GM19455 (cell line): ENCODE results near the gene PARD3.
A peak's percentile ranks its signal among the peaks of the same experiment; 100 is the strongest.
"Not testable (repeated sequence)": the region's sequence is repeated elsewhere in the genome, so short reads cannot be mapped to it uniquely, and the experiment has no call there.

ENCODE experiments used
- ATAC-seq: cut with Tn5 transposase; IDR thresholded peaks from one replicate; pipeline ENCODE4 v1.9.1; 2021; ENCODE audit not compliant: unreplicated experiment

Gene PARD3

DNA sequence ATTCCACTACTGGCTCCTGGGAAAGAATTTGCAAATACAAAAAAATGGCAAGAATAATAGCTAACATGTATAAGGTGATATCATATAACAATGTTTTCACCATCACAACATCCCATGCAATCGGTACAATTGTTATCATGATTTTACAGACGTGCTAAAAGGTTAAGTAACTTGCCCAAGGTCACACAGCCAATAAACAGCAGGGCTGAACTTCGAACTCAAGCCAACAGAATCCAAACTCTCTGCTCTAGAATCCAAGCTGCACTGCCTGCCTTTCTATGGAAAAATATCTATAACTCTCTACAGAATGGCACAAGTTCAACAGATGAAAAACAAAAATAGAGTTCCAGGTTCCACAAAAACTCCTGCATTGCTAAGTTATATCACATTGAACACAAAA, 160.9 kb downstream of the PARD3 start:
- ATAC-seq, result no peak

DNA sequence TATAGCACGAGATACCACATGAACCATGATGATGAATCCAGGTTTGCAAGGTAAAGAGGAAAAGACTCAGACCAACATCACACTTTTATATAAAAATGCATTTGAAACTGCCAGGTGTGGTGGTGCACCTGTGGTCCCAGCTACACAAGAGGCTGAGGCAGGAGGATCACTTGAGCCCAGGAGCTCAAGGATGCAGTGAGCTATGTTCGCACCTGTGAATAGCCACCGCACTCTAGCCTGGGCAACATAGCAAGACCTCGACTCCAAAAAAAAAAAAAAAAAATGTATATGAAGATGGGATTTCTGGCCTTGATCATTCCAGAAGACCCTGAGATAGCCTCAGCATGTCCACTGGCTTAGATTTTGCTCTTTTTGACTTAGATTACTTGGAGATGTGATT, 161.6 kb downstream of the PARD3 start:
- no peak for ATAC-seq

DNA sequence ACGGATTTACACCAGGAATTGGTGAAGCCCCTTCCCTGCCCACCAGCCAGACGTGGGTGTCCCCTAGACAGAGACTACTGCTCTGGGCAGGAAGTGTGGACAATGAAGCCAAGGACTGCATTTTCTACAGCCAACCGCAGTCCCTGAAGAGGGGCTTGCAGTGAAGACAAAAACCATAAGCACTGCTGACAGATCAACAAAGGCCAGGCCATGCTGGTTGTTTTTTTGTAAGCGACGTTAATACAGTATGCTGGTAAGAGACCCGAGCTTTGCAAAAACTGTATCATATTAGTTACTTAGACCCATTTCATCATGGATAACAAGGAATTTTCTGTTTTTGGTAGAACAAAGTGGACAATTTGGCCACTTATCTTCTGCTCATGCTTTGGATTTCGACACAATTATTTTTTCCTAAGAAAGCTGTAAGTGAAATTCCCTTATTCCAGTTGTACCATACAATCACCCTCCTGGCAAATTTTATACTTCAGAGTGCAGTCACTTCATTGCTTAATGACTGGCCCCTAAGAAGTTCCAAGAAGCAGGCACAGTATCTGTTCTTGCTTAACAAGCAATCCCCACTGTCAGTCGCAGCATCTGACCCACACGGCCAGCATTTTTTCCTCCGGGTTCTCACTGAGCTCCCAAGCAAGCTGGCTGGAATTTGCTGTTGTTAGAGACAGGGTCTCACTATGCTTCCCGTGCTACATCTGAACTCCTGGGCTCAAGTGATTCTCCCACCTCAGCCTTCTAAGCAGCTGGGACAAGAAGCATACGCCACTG, 163.5 kb downstream of the PARD3 start:
- no peak for ATAC-seq

GRCh38 chr10:34650156-34650555, 164.9 kb downstream of the PARD3 start:
- no peak for ATAC-seq

DNA sequence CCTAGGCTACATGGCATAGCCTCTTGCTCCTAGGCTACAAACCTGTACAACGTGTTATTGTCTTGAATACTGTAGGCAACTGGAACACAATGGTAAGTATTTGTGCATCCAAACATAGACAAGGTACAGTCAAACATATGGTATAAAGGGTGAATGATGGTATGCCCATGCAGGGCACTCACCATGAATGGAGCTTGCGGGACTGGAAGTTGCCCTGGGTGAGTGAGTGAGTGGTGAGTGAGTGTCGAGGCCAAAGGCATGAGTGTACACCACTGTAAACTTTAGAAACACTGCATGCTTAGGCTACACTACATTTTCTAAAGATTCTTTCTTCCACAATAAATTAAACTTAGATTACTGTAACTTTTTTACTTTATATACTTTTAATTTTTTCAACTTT, 165.7 kb downstream of the PARD3 start:
- ATAC-seq, result no peak

GRCh38 chr10:34648919-34649318, 166.2 kb downstream of the PARD3 start:
- ATAC-seq, result no peak

DNA sequence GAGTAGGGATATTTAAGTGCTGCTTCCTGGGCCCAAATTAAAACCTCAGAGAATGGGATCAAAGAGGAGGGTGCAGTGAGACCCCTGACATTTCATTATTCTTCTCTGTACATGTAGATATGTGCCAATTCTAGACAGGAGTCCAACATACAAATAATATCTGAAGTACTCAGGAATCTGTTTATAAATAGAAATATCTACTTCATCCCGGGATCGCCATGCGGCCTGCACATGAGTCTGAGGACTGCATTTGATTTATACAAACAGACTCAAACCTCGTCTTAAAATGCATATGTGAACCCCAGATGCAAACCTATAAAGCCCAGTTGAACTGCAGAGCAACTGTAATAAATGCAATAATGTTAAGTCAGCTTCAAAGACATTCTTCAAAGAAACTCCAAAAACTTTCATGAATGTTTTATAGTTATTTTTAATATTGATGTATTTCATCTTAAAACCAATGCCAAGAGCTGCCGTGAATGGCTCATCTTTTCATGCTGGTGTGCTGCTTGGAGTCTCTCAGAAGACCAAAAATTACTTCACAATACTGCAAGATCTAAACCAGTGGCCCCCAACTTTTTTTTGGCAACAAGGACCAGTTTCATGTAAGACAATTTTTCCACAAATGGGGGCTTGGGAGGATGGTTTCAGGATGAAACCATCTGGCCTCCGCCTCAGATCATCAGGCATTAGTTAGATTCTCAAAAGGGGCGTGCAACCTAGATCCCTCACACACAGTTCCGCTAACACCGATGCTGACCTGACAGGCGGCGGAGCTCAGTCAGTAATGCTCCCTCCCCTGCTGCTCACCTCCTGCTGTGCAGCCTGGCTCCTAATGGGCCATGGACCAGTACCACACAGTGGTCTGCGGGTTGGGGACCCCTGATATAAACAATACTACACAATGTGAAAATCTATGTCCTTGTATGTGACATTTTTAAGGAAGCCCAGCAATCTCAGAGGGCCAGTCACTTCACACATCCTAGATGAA, 166.9 kb downstream of the PARD3 start:
- ATAC-seq, result no peak

DNA sequence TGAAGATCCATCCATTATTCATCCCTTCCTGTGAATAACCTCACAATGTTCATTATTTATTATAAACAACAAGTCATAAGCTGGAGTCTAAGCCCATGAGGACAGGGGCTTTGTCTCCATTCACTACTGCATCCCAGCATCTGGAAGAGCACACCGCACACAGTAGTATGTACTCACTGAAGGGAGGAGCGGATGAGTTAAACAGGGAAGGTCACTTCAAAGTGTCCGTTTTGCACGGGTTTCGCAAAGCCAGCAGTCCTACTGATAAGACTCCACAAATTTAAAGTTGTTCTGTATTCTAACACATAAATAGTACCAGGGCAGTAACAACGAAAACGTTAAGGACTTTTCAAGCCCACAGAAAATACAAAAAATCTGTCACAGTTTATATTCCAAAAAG, 167.9 kb downstream of the PARD3 start:
- no peak for ATAC-seq

GRCh38 chr10:34646331-34646730, 168.8 kb downstream of the PARD3 start:
- no peak for ATAC-seq

DNA sequence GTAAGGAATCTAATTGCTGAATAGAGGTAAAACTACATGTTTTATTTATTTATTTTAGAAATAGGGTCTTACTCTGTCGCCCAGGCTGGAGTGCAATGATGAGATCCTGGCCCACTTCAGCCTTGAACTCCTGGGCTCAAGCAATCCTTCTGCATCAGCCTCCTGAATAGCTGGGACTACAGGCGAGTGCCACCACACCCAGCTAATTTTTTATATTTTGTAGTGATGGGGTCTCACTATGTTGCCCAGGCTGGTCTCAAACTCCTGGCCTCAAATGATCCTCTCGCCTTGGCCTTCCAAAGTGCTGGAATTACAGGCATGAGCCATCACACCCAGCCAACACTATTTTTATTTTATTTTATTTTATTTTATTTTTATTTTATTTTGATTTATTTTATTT, 170.3 kb downstream of the PARD3 start:
- ATAC-seq, result not testable (repeated sequence)

DNA sequence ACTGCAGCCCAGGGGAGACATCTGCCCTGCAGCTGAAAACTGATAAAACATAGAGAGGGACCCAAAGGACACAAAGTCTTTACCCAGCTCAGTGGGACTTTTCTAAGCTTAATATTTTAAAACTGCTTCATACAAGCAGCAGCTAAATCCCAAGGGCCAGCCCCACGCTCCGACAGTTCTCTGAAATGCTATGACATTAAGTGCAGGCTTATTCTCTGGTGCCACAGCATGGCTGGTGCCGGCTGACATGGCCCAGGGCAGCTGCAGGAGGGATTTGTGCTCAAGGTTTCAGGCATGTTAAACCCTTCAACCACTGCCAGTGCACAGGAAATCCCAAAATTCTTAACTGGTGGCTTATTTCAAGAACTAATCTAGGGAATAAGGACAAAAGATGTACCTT, 170.9 kb downstream of the PARD3 start:
- no peak for ATAC-seq

DNA sequence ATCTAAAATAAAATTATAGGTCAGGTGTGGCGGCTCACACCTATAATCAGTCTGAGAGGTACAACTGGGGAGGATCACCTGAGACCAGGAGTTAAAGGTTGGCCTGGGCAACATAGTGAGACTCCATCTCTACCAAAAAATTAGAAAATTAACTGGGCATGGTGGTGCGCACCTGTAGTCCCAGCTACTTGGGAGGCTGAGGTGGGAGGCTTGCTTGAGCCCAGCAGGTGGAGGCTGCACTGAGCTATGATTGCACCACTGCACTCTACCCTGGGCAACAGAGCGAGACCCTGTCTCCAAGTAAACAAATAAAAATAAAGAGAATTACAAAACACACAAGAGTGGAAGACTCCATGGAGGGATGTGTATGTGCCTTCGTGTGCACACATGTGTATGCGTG, 171.5 kb downstream of the PARD3 start:
- ATAC-seq, result no peak

- ATAC-seq, result no peak
Measured at GRCh38 chr10:34641913-34642558, 173.1 kb downstream of the PARD3 start.

GRCh38 chr10:34641147-34641912, 173.8 kb downstream of the PARD3 start:
- no peak for ATAC-seq

- peak; percentile 55 for ATAC-seq
Measured at GRCh38 chr10:34638406-34639054, 176.6 kb downstream of the PARD3 start.

DNA sequence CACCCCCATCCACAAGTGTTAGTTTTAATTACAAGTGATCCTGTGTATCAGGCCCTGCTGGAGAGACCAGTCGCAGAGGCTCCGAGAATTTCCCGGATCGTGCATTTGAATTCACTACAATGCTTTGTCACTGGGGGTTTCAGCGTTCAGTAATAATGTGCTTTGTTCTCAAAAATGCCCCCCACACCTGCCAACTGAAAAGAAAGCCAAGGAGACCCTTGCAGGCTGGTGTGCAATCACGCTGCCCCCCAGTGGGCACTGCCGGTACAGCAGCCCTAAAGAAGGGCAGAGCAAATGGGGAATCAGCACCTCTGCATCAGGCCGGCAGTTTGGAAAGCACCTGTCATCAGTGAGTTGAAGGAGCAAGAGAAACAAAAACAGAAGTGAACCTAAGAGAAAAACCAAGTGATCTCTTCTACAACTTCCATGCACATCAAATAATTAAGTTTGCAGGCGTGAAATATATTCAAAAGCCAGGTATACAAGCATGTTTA, 177.6 kb downstream of the PARD3 start:
- ATAC-seq, result peak; percentile 77

DNA sequence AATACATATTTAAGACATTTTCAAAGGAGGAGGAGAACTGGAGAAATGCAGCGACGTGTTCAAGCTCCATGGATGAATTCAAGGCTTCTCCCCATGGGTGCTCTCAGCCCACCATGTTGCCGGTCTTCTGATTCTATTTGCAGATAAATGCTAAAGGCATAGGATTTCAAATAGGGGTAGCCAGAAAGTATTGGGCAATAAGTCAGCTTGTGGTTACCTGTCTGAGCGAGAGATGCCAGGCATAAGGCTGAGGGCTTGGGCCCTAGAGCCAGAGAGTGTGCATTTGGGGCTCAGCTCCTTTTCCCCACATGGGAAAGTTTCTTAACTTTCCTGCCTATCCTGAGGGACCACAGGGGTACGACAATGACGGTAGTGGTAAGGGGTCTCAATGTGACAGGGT, 180.0 kb downstream of the PARD3 start:
- no peak for ATAC-seq

DNA sequence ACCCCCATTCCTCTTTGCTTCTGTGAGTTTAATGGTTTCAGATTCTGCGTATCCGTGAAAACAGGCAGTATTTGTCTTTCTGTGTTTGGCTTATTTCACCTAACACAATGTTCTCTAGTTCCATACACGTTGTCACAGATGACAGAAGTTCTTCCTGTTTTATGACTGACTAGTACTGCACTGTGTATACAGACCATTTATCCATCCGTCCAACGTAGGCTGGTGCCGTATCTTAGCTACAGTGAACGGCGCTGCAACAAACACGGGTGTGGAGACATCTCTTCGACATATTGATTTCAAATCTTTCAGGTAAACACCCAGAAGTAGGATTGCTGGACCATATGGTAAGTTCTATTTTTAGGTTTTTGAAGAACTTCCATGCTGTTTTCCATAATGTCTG, 181.7 kb downstream of the PARD3 start:
- ATAC-seq, result no peak

DNA sequence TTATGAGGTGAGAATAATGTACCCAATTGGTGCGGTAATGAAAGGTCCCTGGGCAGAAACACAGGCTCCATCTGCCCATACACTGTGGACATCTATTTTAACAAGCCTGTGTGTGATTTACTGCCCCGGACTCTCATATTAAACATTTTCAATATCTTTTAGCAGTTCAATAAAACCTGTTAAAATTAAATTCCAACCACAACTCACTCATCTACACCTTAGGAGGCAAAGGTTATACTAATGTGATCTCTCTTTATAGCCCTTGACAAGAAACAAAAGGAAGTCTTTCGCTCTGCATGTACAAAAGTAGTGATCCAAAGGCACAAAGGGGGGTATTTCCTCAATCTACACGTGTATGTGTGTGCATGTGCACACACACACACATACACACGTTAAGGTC, 186.0 kb downstream of the PARD3 start:
- no peak for ATAC-seq

GRCh38 chr10:34628174-34628796, 186.8 kb downstream of the PARD3 start:
- ATAC-seq, result no peak
